Parathyroid adenoma (tissue), 2 donors: ENCODE data around the gene BDNF.

ENCODE experiments used
- H2AFZ ChIP-seq: fragments of 300-600 bp; sonication (generic); one replicate; pipeline ENCODE4 v1.7.0; 2017; ENCODE audit warnings: antibody characterized with exemption, mild to moderate bottlenecking
- H3K27ac ChIP-seq: fragments of 300-600 bp; sonication (generic); one replicate; pipeline ENCODE4 v1.7.0; 2017
- H3K27me3 ChIP-seq: fragments of 300-600 bp; sonication (generic); one replicate; pipeline ENCODE4 v1.7.0; 2017; ENCODE audit warnings: low read length; ENCODE audit not compliant: control insufficient read depth, insufficient read depth
- H3K36me3 ChIP-seq: fragments of 300-600 bp; sonication (generic); one replicate; pipeline ENCODE4 v1.7.0; 2017; ENCODE audit warnings: low read length; ENCODE audit not compliant: control insufficient read depth, insufficient read depth
- H3K4me1 ChIP-seq: fragments of 300-600 bp; sonication (generic); one replicate; pipeline ENCODE4 v1.7.0; 2017; ENCODE audit warnings: control low read depth
- H3K4me2 ChIP-seq: fragments of 300-600 bp; sonication (generic); one replicate; pipeline ENCODE4 v1.7.0; 2017; ENCODE audit warnings: low read length
- H3K4me3 ChIP-seq: fragments of 300-600 bp; sonication (generic); one replicate; pipeline ENCODE4 v1.7.0; 2017; ENCODE audit warnings: low read depth, low read length
- H3K79me2 ChIP-seq: fragments of 300-600 bp; sonication (generic); one replicate; pipeline ENCODE4 v1.7.0; 2017; ENCODE audit warnings: control low read depth
- H3K9ac ChIP-seq: fragments of 300-600 bp; sonication (generic); one replicate; pipeline ENCODE4 v1.7.0; 2017; ENCODE audit warnings: mild to moderate bottlenecking
- H3K9me3 ChIP-seq: fragments of 300-600 bp; sonication (generic); one replicate; pipeline ENCODE4 v1.7.0; 2017; ENCODE audit warnings: low read length; ENCODE audit not compliant: control insufficient read depth
- TF ChIP-seq, protein P1 (sequence below): fragments of 300-600 bp; sonication (generic); IDR thresholded peaks from one replicate; pipeline ENCODE4 v1.7.0; 2017; ENCODE audit warnings: antibody characterized with exemption, mild to moderate bottlenecking
- donor health status: primary hyperparathyroidism.

The BDNF gene

GRCh38 chr11:27660171-27660570 lies 40.1 kb downstream of the BDNF start:
- TF ChIP-seq, protein P1, sequence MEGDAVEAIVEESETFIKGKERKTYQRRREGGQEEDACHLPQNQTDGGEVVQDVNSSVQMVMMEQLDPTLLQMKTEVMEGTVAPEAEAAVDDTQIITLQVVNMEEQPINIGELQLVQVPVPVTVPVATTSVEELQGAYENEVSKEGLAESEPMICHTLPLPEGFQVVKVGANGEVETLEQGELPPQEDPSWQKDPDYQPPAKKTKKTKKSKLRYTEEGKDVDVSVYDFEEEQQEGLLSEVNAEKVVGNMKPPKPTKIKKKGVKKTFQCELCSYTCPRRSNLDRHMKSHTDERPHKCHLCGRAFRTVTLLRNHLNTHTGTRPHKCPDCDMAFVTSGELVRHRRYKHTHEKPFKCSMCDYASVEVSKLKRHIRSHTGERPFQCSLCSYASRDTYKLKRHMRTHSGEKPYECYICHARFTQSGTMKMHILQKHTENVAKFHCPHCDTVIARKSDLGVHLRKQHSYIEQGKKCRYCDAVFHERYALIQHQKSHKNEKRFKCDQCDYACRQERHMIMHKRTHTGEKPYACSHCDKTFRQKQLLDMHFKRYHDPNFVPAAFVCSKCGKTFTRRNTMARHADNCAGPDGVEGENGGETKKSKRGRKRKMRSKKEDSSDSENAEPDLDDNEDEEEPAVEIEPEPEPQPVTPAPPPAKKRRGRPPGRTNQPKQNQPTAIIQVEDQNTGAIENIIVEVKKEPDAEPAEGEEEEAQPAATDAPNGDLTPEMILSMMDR, result no peak
- no peak overlapping the region for H3K4me2 ChIP-seq
- no peak overlapping the region for H3K27ac ChIP-seq
- H3K36me3 ChIP-seq, result no peaks in the 10 kb centered on the region
- H3K9me3 ChIP-seq, result peaks cover 5% of the 10 kb centered on the region
- no peak overlapping the region for H3K4me3 ChIP-seq
- no peak overlapping the region for H3K9ac ChIP-seq
- no peaks in the 10 kb centered on the region for H3K4me1 ChIP-seq
- no peaks in the 10 kb centered on the region for H3K27me3 ChIP-seq
- no peaks in the 10 kb centered on the region for H3K79me2 ChIP-seq
- no peak overlapping the region for H2AFZ ChIP-seq

DNA sequence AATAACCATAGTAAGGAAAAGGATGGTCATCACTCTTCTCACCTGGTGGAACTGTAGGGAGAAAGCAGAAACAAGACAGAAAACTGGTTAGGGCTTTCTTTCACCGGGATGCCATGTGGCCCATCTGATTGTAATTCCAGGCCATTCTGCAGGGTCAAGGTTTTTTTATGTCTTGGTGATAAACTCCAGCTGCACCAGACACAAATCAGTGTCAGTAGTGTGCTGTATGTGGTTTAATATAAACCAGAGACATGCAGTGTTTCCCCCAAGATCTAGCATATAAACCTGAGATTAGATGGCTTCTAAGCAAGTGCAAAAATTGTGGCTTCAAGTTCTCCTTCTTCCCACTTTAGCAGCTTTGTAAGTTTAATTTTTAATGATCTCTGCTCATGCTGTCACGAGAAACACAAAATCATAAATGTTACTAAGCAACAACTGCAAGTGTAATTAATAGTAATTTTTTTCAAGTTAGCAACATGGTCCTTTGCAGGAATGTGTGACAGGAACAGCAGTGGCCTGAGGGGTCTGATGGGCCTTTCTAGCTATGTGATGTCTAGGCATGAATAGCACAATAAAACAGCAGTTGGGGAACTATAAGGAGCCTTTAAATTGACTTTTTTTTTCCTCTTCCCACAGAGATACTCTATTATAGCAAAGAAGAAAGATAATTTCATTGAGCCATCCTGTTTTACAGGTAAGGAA lies 41.6 kb downstream of the BDNF start:
- Histone ChIP-seq H3K4me2 (no peak overlapping the region), H3K4me1 (no peaks in the 10 kb centered on the region), H3K4me3 (no peak overlapping the region), H3K79me2 (no peaks in the 10 kb centered on the region), H3K27ac (no peak overlapping the region), H3K36me3 (no peaks in the 10 kb centered on the region), H3K9ac (no peak overlapping the region), H3K9me3 (peaks cover 5% of the 10 kb centered on the region), H3K27me3 (no peaks in the 10 kb centered on the region), H2AFZ (no peak overlapping the region)
- TF ChIP-seq, protein P1, result no peak

DNA sequence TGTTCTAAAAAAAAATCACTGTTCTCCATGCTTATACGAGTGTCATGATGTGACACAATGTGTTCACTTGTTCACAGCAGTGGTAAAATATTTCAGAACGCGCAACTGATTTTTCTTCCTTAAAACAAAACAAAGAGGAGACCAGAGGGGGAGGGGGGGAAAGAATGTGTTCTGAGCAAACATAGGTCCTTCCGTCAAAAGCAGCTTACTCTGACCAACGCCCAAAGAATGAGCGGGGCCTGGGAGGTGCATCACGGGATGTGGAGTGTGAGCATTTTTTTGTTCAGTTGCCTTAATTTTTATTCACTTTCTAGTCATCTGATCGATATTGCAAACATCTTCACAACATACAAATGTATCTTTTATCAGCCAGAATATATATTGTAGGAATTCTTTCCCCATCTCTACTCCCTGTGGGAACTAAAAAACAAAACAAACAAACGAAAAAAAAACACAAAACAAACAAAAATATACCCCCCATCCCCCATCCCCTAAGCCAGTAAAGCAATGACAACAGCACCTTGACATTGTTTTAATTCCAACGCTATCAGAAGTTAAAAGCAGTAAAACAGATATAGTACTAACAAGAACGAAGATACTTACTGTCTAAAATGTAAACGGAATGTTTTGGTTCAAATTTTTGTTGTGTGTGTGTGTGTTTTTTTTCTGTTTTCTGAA lies 43.3 kb downstream of the BDNF start:
- no peak overlapping the region for H3K9ac ChIP-seq
- no peak overlapping the region for H3K27ac ChIP-seq
- no peaks in the 10 kb centered on the region for H3K27me3 ChIP-seq
- H3K4me1 ChIP-seq, result no peaks in the 10 kb centered on the region
- peaks cover 5% of the 10 kb centered on the region for H3K9me3 ChIP-seq
- TF ChIP-seq, protein P1, result no peak
- no peaks in the 10 kb centered on the region for H3K79me2 ChIP-seq
- H3K36me3 ChIP-seq, result no peaks in the 10 kb centered on the region
- H3K4me2 ChIP-seq, result no peak overlapping the region
- no peak overlapping the region for H3K4me3 ChIP-seq
- no peak overlapping the region for H2AFZ ChIP-seq

DNA sequence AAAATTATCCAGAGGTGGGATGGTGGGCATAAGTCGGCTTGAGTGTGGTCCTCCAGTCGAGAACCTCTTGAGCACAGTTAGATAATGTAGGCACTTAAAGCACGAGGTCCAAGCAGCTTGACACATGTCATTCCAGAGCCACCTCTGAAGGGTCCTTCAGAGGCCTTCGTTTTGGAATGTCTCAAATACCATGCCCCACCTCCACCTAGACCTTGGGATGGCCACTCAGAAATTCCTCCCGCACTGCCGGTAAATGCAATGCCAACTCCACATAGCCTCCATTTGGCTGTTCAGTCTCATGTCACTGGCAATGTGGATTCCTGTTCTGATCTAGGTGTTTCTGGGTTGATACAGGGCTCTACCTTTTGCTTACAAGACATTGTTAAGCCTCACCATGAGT lies 43.9 kb downstream of the BDNF start:
- no peaks in the 10 kb centered on the region for H3K79me2 ChIP-seq
- peaks cover 5% of the 10 kb centered on the region for H3K9me3 ChIP-seq
- TF ChIP-seq, protein P1, result no peak

More for the DNA sequence above, 43.9 kb downstream of the BDNF start:
- H3K27ac ChIP-seq, result no peak overlapping the region
- no peak overlapping the region for H3K4me2 ChIP-seq
- H3K27me3 ChIP-seq, result no peaks in the 10 kb centered on the region
- H3K4me1 ChIP-seq, result no peaks in the 10 kb centered on the region
- no peak overlapping the region for H3K4me3 ChIP-seq
- H3K9ac ChIP-seq, result no peak overlapping the region
- no peaks in the 10 kb centered on the region for H3K36me3 ChIP-seq
- H2AFZ ChIP-seq, result no peak overlapping the region
